HepG2 (cell line): ENCODE data around the gene OR2C1. TPM values are rescaled to one million over a fixed set of nuclear protein-coding genes. Genes with fewer than 3 reads are reported as not detected.

Experiments
- ATF7 ChIP-seq, 2 experiments: fragments of 450-650 bp in 1 of 2; sonication (generic) in 1 of 2; formaldehyde crosslinking in 1 of 2; IDR thresholded peaks; 2 replicates each; pipeline versions ENCODE4 v1.4.0 to v1.6.1; 2016 to 2020; ENCODE audit warnings: antibody characterized with exemption in 1 of 2, mild to moderate bottlenecking in 1 of 2, missing genetic modification reagents in 1 of 2
- FOXO1 ChIP-seq: sonication (generic); formaldehyde crosslinking; IDR thresholded peaks from 2 replicates; pipeline ENCODE4 v1.4.0; 2020; ENCODE audit warnings: missing genetic modification reagents
- NR2F1 ChIP-seq, 2 experiments: fragments of 450-650 bp in 1 of 2; formaldehyde crosslinking in 1 of 2; IDR thresholded peaks; 2 replicates each; pipeline versions ENCODE4 v1.5.0 to v1.6.1; 2016 to 2020; ENCODE audit warnings: mild to moderate bottlenecking in 1 of 2, missing compliant biosample characterization in 1 of 2, missing genetic modification reagents in 1 of 2, moderate library complexity in 1 of 2
- ZBTB39 ChIP-seq: sonication (generic); formaldehyde crosslinking; IDR thresholded peaks from 2 replicates; pipeline ENCODE4 v1.5.0; 2020; ENCODE audit warnings: missing genetic modification reagents
- ZNF382 ChIP-seq: sonication (generic); formaldehyde crosslinking; IDR thresholded peaks from 2 replicates; pipeline ENCODE4 v1.5.0; 2020; ENCODE audit warnings: missing genetic modification reagents, mild to moderate bottlenecking, borderline replicate concordance
- ZSCAN12 ChIP-seq: sonication (generic); formaldehyde crosslinking; IDR thresholded peaks from 2 replicates; pipeline ENCODE4 v1.9.0; 2021; ENCODE audit warnings: mild to moderate bottlenecking, missing genetic modification reagents
- polyA plus RNA-seq, 8 experiments: library from polyadenylated mRNA; depleted of rRNA in 3 of 8; stranded (reverse) in 7 of 8; unstranded in 1 of 8; fragments of >200 nt; fragmentation: Illumina TruSeq in 4 of 8; extraction: Trizol in 4 of 8; gene quantifications; 2 replicates each; pipeline versions ENCODE4 v1.2.1 to v1.2.3, GENCODE V29; 2011 to 2016; ENCODE audit warnings: low read depth in 4 of 8, missing spikeins in 1 of 8, mixed read lengths in 1 of 8; ENCODE audit not compliant: insufficient read depth in 1 of 8
- total RNA-seq, 5 experiments: library from RNA; depleted of rRNA; stranded (reverse); fragments of >200 nt; fragmentation: Illumina TruSeq; extraction: Trizol; gene quantifications; 2 replicates each; pipeline ENCODE4 v1.2.3, GENCODE V29; 2016; ENCODE audit warnings: low read depth in 1 of 5
- TF ChIP-seq, protein P1 (sequence below): sonication (generic); formaldehyde crosslinking; IDR thresholded peaks from 2 replicates; pipeline ENCODE4 v1.4.0; 2020; ENCODE audit warnings: missing genetic modification reagents

OR2C1 gene
- total and polyA plus RNA-seq, 2 of the 13 experiments (the other 11 are each of a cell fraction or from before 2014, with no cell fraction given) = not detected

DNA sequence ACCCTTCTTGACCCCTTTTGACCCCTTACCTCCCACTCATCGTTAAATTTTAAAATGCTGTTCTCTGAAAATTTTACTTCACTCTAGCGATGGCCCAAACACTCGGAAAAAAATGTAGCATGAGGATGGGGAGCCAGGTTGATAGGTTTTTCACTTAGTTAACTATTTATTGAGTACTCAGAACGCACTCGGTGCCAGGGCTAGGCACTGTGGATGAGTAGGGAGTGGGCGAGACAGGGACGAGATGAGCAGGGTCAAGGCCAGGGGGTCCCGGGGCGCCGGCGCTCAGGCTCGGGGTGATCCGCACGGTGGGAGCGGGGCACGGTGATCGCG lies 44.7 kb downstream of the OR2C1 start (continued):
- TF ChIP-seq, protein P1, sequence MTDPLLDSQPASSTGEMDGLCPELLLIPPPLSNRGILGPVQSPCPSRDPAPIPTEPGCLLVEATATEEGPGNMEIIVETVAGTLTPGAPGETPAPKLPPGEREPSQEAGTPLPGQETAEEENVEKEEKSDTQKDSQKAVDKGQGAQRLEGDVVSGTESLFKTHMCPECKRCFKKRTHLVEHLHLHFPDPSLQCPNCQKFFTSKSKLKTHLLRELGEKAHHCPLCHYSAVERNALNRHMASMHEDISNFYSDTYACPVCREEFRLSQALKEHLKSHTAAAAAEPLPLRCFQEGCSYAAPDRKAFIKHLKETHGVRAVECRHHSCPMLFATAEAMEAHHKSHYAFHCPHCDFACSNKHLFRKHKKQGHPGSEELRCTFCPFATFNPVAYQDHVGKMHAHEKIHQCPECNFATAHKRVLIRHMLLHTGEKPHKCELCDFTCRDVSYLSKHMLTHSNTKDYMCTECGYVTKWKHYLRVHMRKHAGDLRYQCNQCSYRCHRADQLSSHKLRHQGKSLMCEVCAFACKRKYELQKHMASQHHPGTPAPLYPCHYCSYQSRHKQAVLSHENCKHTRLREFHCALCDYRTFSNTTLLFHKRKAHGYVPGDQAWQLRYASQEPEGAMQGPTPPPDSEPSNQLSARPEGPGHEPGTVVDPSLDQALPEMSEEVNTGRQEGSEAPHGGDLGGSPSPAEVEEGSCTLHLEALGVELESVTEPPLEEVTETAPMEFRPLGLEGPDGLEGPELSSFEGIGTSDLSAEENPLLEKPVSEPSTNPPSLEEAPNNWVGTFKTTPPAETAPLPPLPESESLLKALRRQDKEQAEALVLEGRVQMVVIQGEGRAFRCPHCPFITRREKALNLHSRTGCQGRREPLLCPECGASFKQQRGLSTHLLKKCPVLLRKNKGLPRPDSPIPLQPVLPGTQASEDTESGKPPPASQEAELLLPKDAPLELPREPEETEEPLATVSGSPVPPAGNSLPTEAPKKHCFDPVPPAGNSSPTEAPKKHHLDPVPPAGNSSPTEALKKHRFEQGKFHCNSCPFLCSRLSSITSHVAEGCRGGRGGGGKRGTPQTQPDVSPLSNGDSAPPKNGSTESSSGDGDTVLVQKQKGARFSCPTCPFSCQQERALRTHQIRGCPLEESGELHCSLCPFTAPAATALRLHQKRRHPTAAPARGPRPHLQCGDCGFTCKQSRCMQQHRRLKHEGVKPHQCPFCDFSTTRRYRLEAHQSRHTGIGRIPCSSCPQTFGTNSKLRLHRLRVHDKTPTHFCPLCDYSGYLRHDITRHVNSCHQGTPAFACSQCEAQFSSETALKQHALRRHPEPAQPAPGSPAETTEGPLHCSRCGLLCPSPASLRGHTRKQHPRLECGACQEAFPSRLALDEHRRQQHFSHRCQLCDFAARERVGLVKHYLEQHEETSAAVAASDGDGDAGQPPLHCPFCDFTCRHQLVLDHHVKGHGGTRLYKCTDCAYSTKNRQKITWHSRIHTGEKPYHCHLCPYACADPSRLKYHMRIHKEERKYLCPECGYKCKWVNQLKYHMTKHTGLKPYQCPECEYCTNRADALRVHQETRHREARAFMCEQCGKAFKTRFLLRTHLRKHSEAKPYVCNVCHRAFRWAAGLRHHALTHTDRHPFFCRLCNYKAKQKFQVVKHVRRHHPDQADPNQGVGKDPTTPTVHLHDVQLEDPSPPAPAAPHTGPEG (CRISPR knock-in tag) = no peak
- 0 out of 2 replicates have a peak, but pooled peaks have one; percentile 68 for TF ChIP-seq ZSCAN12 (CRISPR knock-in tag)
- TF ChIP-seq ZBTB39 = no peak
- TF ChIP-seq ATF7 (IDR thresholded peaks at IDR 0.05) = no peak
- TF ChIP-seq ATF7 (CRISPR knock-in tag; IDR thresholded peaks at IDR 0.05) = 0 out of 2 replicates have a peak, but pooled peaks have one; percentile 33
- TF ChIP-seq ZNF382 (CRISPR knock-in tag) = no peak
- no peak for TF ChIP-seq FOXO1 (CRISPR knock-in tag)
- peak; percentile 39 to 69; a peak in 3 of 4 replicates for TF ChIP-seq NR2F1 (CRISPR knock-in tag; IDR thresholded peaks at IDR 0.05)
